Osteocyte (in vitro differentiated cells): ENCODE results near the gene RASSF3. TPM values are rescaled to one million over a fixed set of nuclear protein-coding genes. Genes with fewer than 3 reads are reported as not detected.
A peak's percentile ranks its signal among the peaks of the same experiment; 100 is the strongest.
"Not testable (repeated sequence)": the region's sequence is repeated elsewhere in the genome, so short reads cannot be mapped to it uniquely, and the experiment has no call there.

ENCODE experiments used
- DNase-seq: peaks from one replicate; pipeline ENCODE4 v3.0.0; 2021; ENCODE audit warnings: mixed read lengths; ENCODE audit not compliant: unreplicated experiment; ENCODE audit errors: extremely low spot score
- H3K27ac Mint-ChIP-seq: one replicate; pipeline ENCODE4 v1.8.0; 2021; ENCODE audit warnings: mild to moderate bottlenecking, mixed read lengths; ENCODE audit not compliant: unreplicated experiment
- H3K27me3 Mint-ChIP-seq: one replicate; pipeline ENCODE4 v1.8.0; 2021; ENCODE audit warnings: mixed read lengths; ENCODE audit not compliant: unreplicated experiment
- H3K36me3 Mint-ChIP-seq: one replicate; pipeline ENCODE4 v1.8.0; 2021; ENCODE audit warnings: mixed read lengths; ENCODE audit not compliant: unreplicated experiment
- H3K4me1 Mint-ChIP-seq: one replicate; pipeline ENCODE4 v1.8.0; 2021; ENCODE audit warnings: mixed read lengths; ENCODE audit not compliant: unreplicated experiment
- H3K4me3 Mint-ChIP-seq: one replicate; pipeline ENCODE4 v1.8.0; 2021; ENCODE audit warnings: mild to moderate bottlenecking, moderate library complexity, mixed read lengths; ENCODE audit not compliant: unreplicated experiment
- H3K9me3 Mint-ChIP-seq: one replicate; pipeline ENCODE4 v1.8.0; 2021; ENCODE audit warnings: mixed read lengths; ENCODE audit not compliant: unreplicated experiment
- total RNA-seq: library from RNA; stranded (reverse); gene quantifications from 2 replicates; pipeline ENCODE4 v1.2.1, GENCODE V29; 2021
- TF ChIP-seq, protein P1 (sequence below): fragments of 200-600 bp; sonication (generic); IDR thresholded peaks from 2 replicates; pipeline ENCODE4 v1.5.0; 2021; ENCODE audit warnings: antibody characterized with exemption, mild to moderate bottlenecking, moderate library complexity

The RASSF3 gene
- total RNA-seq, 1 donor from 2014 or later: 29.0 TPM

GRCh38 chr12:64609536-64610078 lies 688 bp upstream of the RASSF3 start:
- H3K4me1 Mint-ChIP-seq: peaks cover 25% of the 10 kb centered on the region
- H3K27me3 Mint-ChIP-seq: no peaks in the 10 kb centered on the region
- TF ChIP-seq, protein P1, sequence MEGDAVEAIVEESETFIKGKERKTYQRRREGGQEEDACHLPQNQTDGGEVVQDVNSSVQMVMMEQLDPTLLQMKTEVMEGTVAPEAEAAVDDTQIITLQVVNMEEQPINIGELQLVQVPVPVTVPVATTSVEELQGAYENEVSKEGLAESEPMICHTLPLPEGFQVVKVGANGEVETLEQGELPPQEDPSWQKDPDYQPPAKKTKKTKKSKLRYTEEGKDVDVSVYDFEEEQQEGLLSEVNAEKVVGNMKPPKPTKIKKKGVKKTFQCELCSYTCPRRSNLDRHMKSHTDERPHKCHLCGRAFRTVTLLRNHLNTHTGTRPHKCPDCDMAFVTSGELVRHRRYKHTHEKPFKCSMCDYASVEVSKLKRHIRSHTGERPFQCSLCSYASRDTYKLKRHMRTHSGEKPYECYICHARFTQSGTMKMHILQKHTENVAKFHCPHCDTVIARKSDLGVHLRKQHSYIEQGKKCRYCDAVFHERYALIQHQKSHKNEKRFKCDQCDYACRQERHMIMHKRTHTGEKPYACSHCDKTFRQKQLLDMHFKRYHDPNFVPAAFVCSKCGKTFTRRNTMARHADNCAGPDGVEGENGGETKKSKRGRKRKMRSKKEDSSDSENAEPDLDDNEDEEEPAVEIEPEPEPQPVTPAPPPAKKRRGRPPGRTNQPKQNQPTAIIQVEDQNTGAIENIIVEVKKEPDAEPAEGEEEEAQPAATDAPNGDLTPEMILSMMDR: no peak
- peak overlapping the region; percentile 80 for H3K4me3 Mint-ChIP-seq
- peak overlapping the region; percentile 90 for H3K27ac Mint-ChIP-seq
- DNase-seq: no peak
- H3K9me3 Mint-ChIP-seq: no peaks in the 10 kb centered on the region
- no peaks in the 10 kb centered on the region for H3K36me3 Mint-ChIP-seq

DNA sequence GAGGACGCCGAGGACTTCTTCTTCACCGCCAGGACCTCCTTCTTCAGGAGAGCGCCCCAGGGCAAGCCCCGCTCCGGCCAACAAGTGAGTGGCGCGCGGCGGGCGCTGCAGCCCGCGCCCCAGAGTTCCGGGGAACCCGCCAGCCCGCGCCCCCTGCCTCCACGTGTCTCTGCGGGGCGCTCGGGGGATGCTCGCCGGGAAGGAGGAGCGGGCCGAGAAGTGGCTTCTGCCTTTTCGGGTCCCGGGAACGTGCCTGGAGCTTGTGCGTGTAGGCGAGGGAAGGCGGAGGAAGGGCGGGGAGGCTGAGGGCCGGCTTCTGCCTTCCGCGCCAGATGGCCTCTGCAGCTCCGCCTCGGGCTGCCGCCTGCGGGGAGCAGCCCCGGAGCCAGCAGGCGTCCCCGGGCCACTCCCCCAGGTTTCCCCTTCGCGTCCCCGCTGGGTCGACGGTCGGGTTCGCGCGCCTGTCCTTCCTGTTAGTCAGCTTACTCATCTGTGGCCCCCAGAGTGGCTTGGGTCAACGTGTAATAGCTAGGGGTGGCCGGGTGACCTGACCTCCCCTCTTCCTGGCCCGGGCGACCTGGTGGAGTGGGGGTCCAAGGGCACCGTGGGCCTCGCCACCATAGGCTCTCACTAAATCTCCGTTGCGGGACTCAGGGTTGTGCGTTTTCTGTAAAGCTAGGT lies 505 bp downstream of the RASSF3 start:
- Mint-ChIP-seq H3K36me3 (no peaks in the 10 kb centered on the region), H3K4me1 (peaks cover 35% of the 10 kb centered on the region), H3K4me3 (peak overlapping the region; percentile 85), H3K27me3 (no peaks in the 10 kb centered on the region), H3K27ac (peak overlapping the region; percentile 92), H3K9me3 (no peaks in the 10 kb centered on the region)
- TF ChIP-seq, protein P1: no peak
- DNase-seq: peak; percentile 85

GRCh38 chr12:64611341-64612284 lies 1.3 kb downstream of the RASSF3 start:
- peaks cover 43% of the 10 kb centered on the region for H3K4me1 Mint-ChIP-seq
- H3K36me3 Mint-ChIP-seq: no peaks in the 10 kb centered on the region
- H3K27ac Mint-ChIP-seq: peak overlapping the region; percentile 92
- no peaks in the 10 kb centered on the region for H3K27me3 Mint-ChIP-seq
- peak overlapping the region; percentile 85 for H3K4me3 Mint-ChIP-seq
- DNase-seq: no peak
- H3K9me3 Mint-ChIP-seq: no peaks in the 10 kb centered on the region
- TF ChIP-seq, protein P1: no peak

DNA sequence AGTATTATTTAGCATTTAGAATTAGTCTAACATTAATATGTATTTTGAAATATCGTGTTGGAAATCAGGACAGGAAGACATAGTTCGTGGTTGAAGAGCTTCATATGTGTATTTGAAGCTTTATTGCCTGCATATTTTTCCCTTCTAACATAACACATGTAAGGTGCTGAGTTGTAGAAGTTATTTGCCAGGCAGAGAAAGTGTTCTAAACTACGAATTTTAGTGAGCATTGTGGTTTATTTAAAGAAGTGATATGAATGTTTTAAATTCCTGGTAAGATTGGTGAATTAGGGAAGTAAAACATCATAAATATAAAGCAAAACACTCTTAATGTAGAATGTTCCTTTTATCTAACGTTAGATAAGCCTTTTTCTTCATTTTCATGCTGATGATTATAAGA lies 2.5 kb downstream of the RASSF3 start:
- Mint-ChIP-seq H3K27me3 (no peaks in the 10 kb centered on the region), H3K27ac (peak overlapping the region; percentile 92), H3K4me3 (peak overlapping the region; percentile 85), H3K9me3 (no peaks in the 10 kb centered on the region), H3K4me1 (peaks cover 52% of the 10 kb centered on the region), H3K36me3 (no peaks in the 10 kb centered on the region)
- TF ChIP-seq, protein P1: no peak
- no peak for DNase-seq

DNA sequence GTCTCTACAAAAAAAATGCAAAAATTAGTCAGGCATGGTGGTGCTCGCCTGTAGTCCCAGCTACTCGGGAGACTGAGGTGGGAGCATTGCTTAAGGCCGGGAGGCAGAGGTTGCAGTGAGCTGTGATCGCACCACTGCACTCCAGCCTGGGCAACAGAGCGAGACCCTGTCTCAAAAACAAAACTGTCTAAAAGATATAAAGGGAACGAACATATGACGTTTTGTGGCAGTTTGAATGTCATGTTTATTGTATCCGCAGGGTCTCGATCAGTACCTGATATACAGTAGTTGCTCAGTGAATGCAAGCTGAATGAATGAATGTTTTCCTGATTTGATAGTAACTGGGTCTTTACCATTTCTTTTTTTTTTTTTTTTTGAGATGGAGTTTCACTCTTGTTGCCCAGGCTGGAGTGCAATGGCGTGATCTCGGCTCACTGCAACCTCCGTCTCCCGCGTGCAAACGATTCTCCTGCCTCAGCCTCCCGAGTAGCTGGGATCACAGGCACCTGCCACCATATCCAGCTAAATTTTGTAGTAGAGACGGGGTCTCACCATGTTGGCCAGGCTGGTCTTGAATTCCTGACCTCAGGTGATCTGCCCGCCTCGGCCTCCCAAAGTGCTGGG lies 3.6 kb downstream of the RASSF3 start:
- H3K27ac Mint-ChIP-seq, H3K9me3 Mint-ChIP-seq, H3K27me3 Mint-ChIP-seq, DNase-seq, H3K4me3 Mint-ChIP-seq, H3K36me3 Mint-ChIP-seq: not testable (repeated sequence)
- peaks cover 46% of the 10 kb centered on the region for H3K4me1 Mint-ChIP-seq
